GM19452 (cell line): ENCODE data around the gene ENOX1.

Experiments used
- ATAC-seq: cut with Tn5 transposase; IDR thresholded peaks from one replicate; pipeline ENCODE4 v1.9.1; 2021; ENCODE audit not compliant: unreplicated experiment

ENOX1 gene

DNA sequence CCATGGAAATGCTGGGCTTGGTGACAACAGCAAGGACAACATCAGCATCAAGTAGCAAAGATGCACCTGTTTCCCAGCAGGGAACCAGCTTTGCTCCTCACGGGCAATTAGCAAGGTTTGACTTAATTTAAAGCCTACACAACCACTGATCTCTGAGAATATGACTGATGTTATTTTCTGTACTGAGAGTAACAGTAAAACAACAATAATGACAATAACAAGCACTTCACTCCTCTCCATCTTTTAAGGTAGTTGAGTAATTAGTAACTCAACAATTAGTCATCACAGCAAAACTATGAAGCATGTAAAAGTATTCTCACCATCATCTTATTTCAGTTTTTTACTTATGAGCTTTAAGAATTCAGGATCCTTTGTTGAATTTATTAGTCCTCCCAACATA is 37.3 kb downstream of the ENOX1 start:
- no peak for ATAC-seq

DNA sequence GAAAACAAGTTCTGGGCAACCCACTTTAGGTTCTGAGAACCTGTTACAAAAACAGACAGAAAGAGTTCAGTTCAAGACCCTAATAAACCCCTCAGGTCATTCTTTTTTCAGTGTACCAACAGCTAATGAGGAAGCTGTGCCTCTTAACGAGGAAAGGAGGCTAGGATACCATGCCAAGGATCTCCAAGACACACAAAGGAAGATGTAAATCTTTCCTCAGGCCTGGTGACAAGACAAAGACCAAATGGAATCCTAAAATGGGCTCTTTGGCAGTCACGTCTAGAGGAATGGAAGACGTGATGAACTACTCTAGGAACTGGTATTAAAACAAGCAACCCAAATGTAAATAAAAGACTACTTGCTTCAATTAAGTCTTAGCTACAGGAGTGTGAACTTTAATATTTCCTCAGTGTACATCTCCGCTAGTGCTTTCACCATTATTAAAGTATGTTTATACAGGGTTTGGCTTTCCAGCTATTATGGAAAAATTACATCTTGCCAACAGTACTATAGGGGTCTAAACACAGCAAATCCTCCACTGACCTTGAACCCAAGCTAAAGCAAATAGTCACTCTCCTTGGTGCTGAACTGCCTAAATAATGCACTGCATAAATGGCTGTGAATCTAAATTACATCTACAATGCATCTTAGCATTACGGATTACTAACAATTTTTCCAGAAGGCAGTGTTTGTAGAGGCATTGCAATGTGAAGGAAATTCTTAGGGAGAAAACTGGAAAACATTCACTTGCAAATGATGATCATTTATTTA is 42.3 kb downstream of the ENOX1 start:
- ATAC-seq, result no peak

DNA sequence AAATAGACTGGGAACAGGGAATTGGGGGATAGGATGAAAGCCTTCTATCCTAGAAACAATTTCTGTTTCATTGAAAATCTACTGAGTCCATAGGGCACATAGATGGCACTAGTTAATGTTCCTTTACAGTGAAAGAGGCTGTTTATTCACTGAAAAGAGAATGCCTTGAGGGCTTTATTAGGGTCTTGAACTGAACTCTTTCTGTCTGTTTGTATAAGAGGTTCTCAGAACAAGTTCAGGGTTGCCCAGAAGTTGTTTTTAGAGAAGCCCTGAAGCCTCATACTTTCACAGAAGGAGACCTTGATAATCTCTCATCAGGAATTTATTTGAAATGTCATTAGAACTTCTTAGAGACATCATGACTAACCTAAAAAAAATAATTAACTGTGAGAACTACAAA is 43.9 kb downstream of the ENOX1 start:
- no peak for ATAC-seq

DNA sequence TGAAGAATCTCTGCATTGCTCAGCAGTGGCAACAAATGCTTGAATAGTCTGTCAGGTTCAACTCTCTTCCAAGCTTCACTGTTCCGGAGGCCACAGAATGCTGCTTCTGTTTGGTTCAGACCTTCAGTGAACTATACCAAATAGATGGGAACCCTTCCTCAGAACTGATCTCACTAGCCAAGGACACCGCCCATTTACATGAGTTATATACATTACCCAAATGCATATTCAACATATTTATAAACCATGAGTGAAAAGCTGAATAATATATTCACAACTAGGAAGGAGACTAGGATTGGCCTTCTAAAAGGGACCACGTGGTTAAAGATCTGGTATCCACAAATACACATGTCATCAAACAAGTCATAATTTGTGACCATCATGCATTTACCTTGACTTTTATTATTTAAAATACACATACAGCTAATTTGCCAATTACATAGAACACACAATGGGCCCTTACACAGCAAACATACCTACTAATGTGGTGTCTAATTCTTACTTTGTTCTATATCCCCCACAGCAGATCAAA is 49.3 kb downstream of the ENOX1 start:
- ATAC-seq, result no peak

DNA sequence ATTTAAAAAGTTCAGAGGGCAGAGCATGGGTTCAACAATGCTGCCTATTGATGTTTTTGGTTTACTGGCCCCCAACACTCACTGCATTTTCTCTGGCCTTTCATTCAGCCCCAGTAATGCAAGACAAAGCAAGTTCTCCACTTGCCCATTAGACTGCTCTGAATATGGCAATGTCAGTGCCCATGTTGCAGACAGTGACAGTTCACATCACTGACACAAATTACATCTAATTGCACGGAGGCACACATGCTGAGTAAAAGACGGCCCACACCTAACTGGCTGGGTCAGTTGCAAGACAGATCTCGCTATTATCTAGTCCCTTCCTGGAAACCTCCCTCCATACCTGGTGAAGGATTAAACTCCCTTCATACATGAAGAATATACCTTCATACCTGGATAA is 54.0 kb downstream of the ENOX1 start:
- no peak for ATAC-seq

DNA sequence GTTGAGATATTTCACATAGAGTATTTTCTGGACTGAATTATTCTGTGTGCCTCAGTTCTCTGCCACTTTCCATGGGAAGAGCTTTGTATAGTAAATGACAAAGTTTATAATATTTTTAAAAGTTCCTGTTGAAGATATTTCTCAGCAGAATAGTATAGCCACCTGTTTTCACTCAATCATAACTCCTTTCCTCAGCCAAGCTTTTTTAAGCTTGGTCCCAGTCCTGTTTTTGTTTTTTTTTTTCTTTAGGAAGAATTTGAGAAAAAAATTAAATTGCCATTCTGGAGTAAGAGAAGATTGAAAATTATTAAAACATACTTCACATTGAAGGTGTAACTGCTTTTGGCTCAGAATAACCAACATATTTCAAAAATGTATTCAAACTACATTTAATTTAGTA is 55.5 kb downstream of the ENOX1 start:
- no peak for ATAC-seq

DNA sequence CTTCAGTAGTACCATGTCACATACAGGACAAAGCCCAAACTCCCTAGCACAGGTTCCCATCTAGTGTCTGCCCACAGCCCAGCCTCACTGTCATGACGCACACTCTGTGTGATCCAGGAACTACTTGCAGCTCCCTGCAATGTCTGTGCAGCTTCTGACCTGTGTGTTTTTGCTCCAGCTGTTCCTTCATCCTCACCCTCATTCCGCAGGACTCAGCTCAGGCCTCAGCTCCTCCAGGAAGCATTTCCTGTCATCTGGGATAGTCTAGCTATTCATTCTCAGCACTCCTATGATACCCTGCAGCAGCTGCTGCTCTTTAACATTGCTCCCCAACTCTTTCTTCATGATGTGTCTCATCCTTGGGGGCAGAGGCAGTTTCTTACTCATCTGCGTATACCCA is 56.1 kb downstream of the ENOX1 start:
- no peak for ATAC-seq

GRCh38 chr13:43728421-43728820 is 58.4 kb downstream of the ENOX1 start:
- ATAC-seq, result no peak

DNA sequence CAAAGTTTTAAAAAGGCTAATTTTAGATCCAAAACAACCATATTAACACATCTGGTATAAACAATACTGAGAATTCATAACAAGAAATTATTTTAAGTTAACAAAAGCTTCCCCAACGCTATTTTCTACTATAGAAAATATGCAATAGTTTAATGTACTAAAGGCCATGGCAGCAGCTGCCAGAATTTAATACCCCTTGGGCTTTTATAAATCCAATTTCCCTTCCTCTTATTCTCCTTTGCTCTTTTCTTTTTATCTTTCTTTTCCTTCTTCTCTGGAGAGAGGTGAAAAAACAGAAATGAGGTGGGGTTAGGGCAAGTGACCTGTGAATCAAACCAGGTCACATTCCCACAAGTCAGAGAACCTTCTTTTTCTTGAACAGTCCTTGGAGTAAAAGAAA is 58.9 kb downstream of the ENOX1 start:
- ATAC-seq, result no peak

DNA sequence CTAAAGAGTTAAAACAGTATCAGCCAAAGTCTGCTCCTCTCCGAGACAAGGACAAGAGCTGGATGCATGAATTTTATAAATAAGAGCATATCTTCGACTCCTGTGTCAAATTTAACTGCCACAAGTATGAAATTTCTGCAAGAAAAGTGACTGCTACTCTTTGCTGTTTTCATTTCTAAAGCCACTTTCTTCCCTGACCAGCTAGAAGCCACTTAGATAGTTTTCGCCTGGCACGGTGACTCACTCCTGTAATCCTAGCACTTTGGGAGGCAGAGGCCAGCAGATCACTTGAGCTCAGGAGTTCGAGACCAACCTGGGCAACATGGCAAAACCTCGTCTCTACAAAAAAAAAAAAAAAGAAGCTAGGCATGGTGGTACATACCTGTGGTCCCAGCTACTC is 61.3 kb downstream of the ENOX1 start:
- no peak for ATAC-seq

- no peak for ATAC-seq
Observed at GRCh38 chr13:43720780-43721397, 65.9 kb downstream of the ENOX1 start.

- ATAC-seq, result no peak
Observed at GRCh38 chr13:43698758-43699157, 88.0 kb downstream of the ENOX1 start.

GRCh38 chr13:43698009-43698408 is 88.8 kb downstream of the ENOX1 start:
- no peak for ATAC-seq

- ATAC-seq, result no peak
Observed at GRCh38 chr13:43697323-43697722, 89.4 kb downstream of the ENOX1 start.

- no peak for ATAC-seq
Observed at GRCh38 chr13:43694146-43694664, 92.6 kb downstream of the ENOX1 start.

GRCh38 chr13:43693639-43694038 is 93.1 kb downstream of the ENOX1 start:
- no peak for ATAC-seq

DNA sequence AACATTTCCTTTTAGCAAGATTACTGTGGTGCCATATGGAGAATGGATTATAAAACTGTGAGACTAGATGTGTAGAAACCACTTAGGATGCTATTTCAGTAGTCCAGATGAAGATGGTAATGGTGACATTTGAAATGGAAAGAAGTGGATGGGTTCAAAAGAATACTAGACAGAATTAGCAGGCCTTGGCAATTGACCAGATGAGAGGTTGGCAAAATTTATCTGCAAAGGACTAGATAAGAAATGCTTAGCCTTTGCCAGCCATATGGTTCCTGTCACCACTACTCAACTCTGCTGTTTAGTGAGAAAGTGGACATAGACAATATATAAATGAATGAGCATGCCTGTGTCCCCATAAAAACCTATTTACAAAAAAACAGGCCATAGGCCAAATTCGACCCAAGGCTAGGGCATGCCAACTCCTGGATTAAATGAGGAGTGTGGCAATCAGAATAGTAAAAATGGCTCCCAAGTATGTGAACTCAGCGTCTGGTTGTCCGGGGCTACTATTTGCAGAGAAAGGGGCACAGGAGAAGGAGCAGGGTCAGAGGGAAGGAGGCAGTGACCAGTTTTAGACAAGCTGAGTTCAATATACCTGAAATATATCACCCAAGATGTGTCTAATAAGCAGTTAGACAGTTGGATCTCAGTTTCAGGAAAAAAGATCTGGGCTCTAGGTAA is 98.4 kb downstream of the ENOX1 start:
- ATAC-seq, result no peak

DNA sequence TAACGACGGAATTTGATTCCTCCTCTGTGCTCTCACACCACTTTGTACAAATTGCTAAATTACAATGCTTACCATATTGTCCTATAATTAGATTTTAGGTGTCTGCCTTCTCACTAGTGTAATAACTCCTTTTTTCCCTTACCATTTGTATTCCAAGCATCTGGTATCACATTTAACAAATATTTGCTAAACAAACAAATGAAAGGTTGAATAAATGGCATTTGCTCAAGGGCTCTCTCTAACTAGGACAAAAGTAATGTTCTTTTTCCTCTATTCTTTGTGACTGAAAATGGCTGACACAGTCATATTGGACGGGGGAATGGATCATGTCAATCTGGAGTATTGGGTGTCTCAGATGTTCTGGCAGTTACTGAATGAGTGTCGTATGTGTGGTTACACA is 99.7 kb downstream of the ENOX1 start:
- no peak for ATAC-seq

DNA sequence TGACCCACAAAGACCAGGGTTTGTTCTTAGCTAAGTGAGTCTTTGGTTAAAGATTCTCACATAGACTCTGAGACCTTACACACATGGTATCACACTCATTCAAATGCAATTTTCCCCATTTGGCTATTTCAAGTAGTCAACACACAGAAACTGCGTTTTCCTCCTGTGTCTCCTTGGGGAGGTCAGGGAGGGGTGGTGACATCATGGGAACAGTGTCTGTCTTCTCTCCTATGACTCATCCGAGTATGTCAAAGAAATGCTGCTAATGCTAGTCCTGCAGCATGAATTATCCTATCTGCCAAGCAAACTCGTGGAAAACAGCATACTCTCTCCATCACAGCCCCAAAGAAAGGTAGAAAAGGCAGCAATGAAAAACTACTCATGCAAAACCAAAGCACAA is 100.2 kb downstream of the ENOX1 start:
- ATAC-seq, result no peak

DNA sequence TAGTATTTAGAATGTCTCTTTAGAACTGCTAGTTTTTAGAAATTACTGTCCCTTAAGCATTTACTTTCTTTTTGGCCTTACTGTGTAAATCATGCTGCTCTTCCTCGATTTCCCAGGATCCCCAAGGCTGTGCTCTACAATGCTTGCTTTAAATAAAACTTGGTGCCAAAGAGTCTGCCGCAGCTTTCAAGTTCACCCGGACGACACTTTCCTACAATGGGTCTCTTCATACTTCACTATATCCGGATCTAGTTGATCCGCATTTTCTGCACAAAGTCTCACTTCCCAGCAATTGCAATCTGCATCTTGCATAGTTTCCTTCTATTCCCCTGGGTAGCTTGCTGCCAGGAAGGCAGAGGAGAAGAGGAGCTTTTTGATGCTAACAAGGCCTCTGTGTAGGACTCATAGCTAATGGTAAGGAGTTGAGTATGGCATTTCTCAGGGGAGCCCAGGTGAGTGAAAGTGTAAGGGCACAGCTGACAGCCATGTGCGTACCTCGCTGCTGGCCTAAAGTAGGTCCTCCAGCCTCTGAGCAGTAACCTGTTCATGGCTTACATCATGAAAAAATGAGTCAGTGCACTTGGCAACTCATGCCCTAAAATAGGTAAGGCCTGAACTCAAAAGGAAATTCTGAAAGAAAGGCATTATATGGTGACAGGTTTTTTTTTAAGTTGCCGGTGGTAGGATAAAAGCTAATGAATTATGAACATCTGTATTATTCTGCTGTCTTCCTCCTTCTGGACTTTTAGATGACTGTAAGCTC is 101.6 kb downstream of the ENOX1 start:
- ATAC-seq, result no peak

DNA sequence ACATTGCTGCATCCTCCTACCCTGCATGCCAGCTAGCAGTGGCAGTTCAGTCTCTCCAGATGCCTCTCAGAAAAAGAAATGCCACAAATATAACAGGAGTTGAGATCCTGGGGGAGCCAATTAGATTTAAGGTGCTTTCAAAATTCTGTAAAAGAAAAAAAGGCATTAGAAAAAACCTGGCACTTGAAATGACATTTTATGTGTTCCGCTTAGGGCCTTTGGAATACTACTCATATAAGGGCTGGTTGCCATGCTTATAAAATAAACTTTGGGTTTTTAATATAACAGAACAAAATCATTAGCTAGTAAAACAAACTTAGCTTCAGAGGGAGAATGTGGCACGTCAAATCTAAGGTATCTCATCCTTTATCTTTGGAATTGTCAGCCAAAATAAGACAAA is 104.1 kb downstream of the ENOX1 start:
- no peak for ATAC-seq
